ENCODE results near the gene TCEAL8. TPM values are rescaled to one million over a fixed set of nuclear protein-coding genes. Genes with fewer than 3 reads are reported as not detected.

TCEAL8 gene
- total RNA-seq, 1 donor from 2014 or later = 50.0 TPM

- no peak for DNase-seq (ENCODE audit: low spot score)
- peak; percentile 30 for ATAC-seq
- intact Hi-C loops (cut with DNase I) = no loop called here
These were observed 34.2 kb downstream of the TCEAL8 start for GRCh38 chrX:103220511-103221323.

- intact Hi-C loops (cut with DNase I) = no loop called here
- no peak for DNase-seq (ENCODE audit: low spot score)
- peak; percentile 53 for ATAC-seq
These were observed 39.4 kb downstream of the TCEAL8 start for GRCh38 chrX:103215425-103215991.

GRCh38 chrX:103214870-103215424, 40.0 kb downstream of the TCEAL8 start, which contains the start of gene BEX4:
BEX4 (plus strand) TSS chrX:103215108; CDS start chrX:103216154, 1,046 bp downstream.
- ATAC-seq (peak; percentile 99), DNase-seq (ENCODE audit: low spot score) (peak; percentile 90)
- intact Hi-C loops (cut with DNase I) = no loop called here

GRCh38 chrX:103212749-103213457, 42.1 kb downstream of the TCEAL8 start:
- DNase-seq (ENCODE audit: low spot score) (no peak), ATAC-seq (no peak)
- intact Hi-C loops (cut with DNase I) = no loop called here

- ATAC-seq = peak; percentile 37
- intact Hi-C loops (cut with DNase I) = no loop called here
- DNase-seq (ENCODE audit: low spot score) = no peak
These were observed 43.8 kb downstream of the TCEAL8 start for GRCh38 chrX:103211012-103211715.

- DNase-seq (ENCODE audit: low spot score) (no peak), ATAC-seq (no peak)
- intact Hi-C loops (cut with DNase I) = no loop called here
These were observed 44.9 kb downstream of the TCEAL8 start for GRCh38 chrX:103210056-103210455.

Other genes with a start within 250 kb of the TCEAL8 start
- gene BEX1, start 191.0 kb downstream of the TCEAL8 start, total RNA-seq = 1.7 TPM
- gene NXF3, start 162.0 kb downstream of the TCEAL8 start, total RNA-seq = 0.94 TPM
- 38.9 TPM for gene BEX4, start 40.0 kb downstream of the TCEAL8 start, total RNA-seq
- 1.0 TPM for gene TCEAL5, start 21.6 kb upstream of the TCEAL8 start, total RNA-seq
- gene BEX2, start 55.8 kb upstream of the TCEAL8 start, total RNA-seq = 2.6 TPM
- gene TCEAL7, start 75.1 kb upstream of the TCEAL8 start, total RNA-seq = 15.1 TPM
- 49.5 TPM for gene TCEAL9, start 101.4 kb upstream of the TCEAL8 start, total RNA-seq
- 83.2 TPM for gene BEX3, start 121.4 kb upstream of the TCEAL8 start, total RNA-seq

Measured in sciatic nerve (tissue), 2 donors.